Suprapubic skin (tissue), 4 donors: ENCODE measurements around the gene DHRS7. TPM values are rescaled to one million over a fixed set of nuclear protein-coding genes. Genes with fewer than 3 reads are reported as not detected.

Source experiments
- DNase-seq, 2 donors: peaks; one replicate each; pipeline ENCODE4 v3.0.0-alpha.2; 2019; ENCODE audit warnings: low spot score in 2 of 2
- H3K27ac ChIP-seq: fragments of 200-600 bp; sonication (generic); one replicate; pipeline ENCODE4 v1.5.1; 2019
- H3K27me3 ChIP-seq: fragments of 200-600 bp; sonication (generic); one replicate; pipeline ENCODE4 v1.5.1; 2019
- H3K36me3 ChIP-seq: fragments of 200-600 bp; sonication (generic); one replicate; pipeline ENCODE4 v1.5.1; 2019
- H3K4me1 ChIP-seq: fragments of 200-600 bp; sonication (generic); one replicate; pipeline ENCODE4 v1.5.1; 2019
- H3K4me3 ChIP-seq: fragments of 200-600 bp; sonication (generic); one replicate; pipeline ENCODE4 v1.5.1; 2019; ENCODE audit warnings: mild to moderate bottlenecking
- H3K9me3 ChIP-seq: fragments of 200-600 bp; sonication (generic); one replicate; pipeline ENCODE4 v1.5.1; 2019
- CTCF ChIP-seq, 2 donors: fragments of 200-600 bp in 1 of 2; fragments of 450-650 bp in 1 of 2; sonication (generic) in 1 of 2; IDR thresholded peaks; one replicate each; pipeline ENCODE4 v1.5.1; 2016 to 2019; ENCODE audit warnings: antibody characterized with exemption in 2 of 2, mild to moderate bottlenecking in 1 of 2, moderate library complexity in 1 of 2
- EP300 ChIP-seq: sonication (generic); formaldehyde crosslinking; IDR thresholded peaks from one replicate; pipeline ENCODE4 v1.6.1; 2017; ENCODE audit warnings: antibody characterized with exemption
- POLR2A ChIP-seq, 2 donors: fragments of 450-650 bp; IDR thresholded peaks; one replicate each; pipeline ENCODE4 v1.6.1; 2017; ENCODE audit warnings: antibody characterized with exemption in 2 of 2, mild to moderate bottlenecking in 2 of 2, moderate library complexity in 2 of 2
- POLR2AphosphoS5 ChIP-seq, 3 donors: sonication (generic); formaldehyde crosslinking; IDR thresholded peaks; one replicate each; pipeline ENCODE4 v1.6.1; 2017; ENCODE audit warnings: antibody characterized with exemption in 3 of 3
- WGBS: methylation state at CpG from one replicate; pipeline ENCODE4 v1.1.5; 2018; 5-methylcytosine and 5-hydroxymethylcytosine counted together
- total RNA-seq, 4 donors: library from RNA; depleted of rRNA; stranded (reverse); fragments of >200 nt; gene quantifications; one replicate each; pipeline ENCODE4 v1.1.0, GENCODE V29; 2016

DHRS7 gene
- 10 to 100 TPM; 33.7 to 91.7 (median 39.8) TPM for total RNA-seq

DNA sequence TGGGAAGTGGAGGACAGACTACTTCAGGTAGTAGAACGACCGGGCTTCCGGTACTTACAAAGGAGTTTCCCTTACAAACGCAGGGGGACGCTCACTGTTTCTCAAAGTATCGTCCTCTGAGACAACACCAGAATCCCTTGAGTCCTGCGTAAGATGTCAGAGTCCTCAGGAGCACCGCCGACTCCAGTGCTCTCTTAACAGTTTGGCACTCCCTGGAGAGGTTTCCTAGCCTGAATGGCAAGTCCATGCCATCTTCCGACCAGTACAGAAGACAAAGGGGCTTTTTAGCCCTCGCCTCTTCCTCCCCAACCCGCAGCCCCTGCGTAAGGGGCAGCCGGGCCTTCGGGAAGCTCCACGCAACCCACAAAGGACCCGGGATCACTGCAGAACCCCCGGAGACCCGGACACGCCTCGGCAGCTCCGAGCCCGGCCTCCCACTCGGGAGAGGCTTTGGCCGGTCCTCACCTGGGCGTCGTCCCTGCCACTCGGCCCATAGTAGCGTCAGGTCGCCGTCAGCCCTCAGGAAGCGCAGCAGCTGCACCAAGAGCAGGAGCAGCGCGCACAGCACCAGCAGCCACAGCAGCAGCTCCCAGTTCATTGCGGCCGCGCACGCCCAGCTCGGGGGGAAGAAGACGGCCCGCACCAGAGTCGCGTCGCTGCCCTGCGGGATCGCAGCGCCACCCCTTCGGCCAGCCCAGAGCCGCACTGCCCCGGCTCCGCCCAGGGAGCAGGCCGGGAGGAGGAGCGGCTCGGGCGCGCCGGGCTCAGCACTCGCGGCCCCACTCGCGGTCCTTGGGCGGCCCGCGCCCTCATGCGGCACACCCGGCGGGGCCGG is at the start of gene DHRS7:
Gene DHRS7, minus strand, starts transcription at position 687 of the 835 bp plus-strand sequence. Its CDS starts 89 bp downstream, at position 598.
- Histone ChIP-seq H3K27me3 (no peaks in the 10 kb centered on the region), H3K36me3 (no peaks in the 10 kb centered on the region), H3K4me1 (peaks cover 19% of the 10 kb centered on the region), H3K9me3 (no peaks in the 10 kb centered on the region), H3K27ac (peak within 1 kb of the TSS; percentile 85), H3K4me3 (peak within 1 kb of the TSS; percentile 69)
- TF ChIP-seq POLR2A (IDR thresholded peaks at IDR 0.05) (peak; percentile 46 to 56), EP300 (no peak), CTCF (IDR thresholded peaks at IDR 0.05) (peak in 1 of 2 donors; percentile 51), POLR2AphosphoS5 (IDR thresholded peaks at IDR 0.05) (peak in 2 of 3 donors; percentile 56 to 66)
- peak; percentile 85 to 92 for DNase-seq
- 0% methylated on average over 53 of the region's 68 CpGs for WGBS

DNA sequence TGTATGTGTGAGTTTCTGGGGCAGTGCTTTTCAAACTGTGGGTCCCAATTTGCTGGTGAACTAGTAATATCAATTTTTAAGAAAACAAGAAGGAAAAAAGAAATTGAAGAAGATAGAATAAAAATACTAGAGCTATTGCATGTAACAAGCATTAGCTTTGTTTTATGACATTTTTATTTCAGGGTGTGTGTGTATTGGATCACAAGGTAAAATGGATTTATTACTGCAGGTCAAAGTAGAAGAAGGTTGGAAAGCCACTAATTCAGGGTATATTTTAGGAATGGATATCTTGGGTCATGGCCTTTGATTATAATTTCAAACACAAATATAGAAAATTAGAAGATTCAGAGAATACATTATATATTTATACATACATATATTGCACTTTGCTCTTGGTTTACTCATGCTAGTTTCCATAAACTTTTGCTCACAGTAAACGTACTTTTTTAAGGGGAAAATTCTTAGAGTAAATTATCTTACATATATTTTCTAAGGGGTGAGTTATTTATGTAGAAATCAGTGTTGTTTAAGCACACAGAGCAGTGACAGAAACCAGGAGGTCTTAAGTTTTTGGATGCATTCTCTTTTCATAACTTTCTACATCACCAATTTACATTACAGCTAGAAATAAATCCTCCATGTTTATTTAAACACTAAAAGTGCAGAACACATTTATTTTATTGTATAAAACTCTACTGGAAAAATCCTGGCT is 49.4 kb upstream of the DHRS7 start:
- no peaks in the 10 kb centered on the region for H3K9me3 ChIP-seq
- no peak for TF ChIP-seq POLR2A (IDR thresholded peaks at IDR 0.05)
- no peak for TF ChIP-seq POLR2AphosphoS5 (IDR thresholded peaks at IDR 0.05)
- DNase-seq, result no peak
- H3K27me3 ChIP-seq, result no peaks in the 10 kb centered on the region
- no peak overlapping the region for H3K27ac ChIP-seq
- H3K4me3 ChIP-seq, result no peak overlapping the region
- no peaks in the 10 kb centered on the region for H3K36me3 ChIP-seq
- WGBS, result 63% methylated on average over 1 of the region's 1 CpG
- H3K4me1 ChIP-seq, result no peaks in the 10 kb centered on the region

DNA sequence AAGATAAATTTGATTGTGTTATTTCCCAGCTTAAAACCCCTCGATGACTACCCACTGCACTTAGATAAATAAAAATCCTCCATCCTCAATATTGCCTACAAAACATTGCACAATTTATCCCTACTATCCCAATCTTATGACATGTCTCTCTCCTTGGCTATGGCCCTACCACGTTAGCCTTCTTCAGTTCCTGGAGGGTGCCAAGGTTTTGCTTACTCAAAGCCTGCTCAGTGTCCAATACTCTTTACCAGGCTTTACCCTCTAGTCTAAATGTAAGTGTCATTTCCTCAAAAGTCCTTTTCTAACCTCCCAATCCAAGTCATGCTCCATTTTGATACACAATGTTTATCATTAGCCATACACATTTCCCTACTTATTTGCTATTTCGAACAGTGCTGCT is 48.8 kb upstream of the DHRS7 start:
- no peak overlapping the region for H3K4me3 ChIP-seq
- DNase-seq, result no peak
- no peaks in the 10 kb centered on the region for H3K4me1 ChIP-seq
- no peaks in the 10 kb centered on the region for H3K9me3 ChIP-seq
- no peaks in the 10 kb centered on the region for H3K27me3 ChIP-seq
- H3K27ac ChIP-seq, result no peak overlapping the region
- H3K36me3 ChIP-seq, result no peaks in the 10 kb centered on the region
- 90% methylated on average over 3 of the region's 3 CpGs for WGBS
- TF ChIP-seq CTCF (IDR thresholded peaks at IDR 0.05) (no peak), EP300 (no peak), POLR2A (IDR thresholded peaks at IDR 0.05) (no peak)

DNA sequence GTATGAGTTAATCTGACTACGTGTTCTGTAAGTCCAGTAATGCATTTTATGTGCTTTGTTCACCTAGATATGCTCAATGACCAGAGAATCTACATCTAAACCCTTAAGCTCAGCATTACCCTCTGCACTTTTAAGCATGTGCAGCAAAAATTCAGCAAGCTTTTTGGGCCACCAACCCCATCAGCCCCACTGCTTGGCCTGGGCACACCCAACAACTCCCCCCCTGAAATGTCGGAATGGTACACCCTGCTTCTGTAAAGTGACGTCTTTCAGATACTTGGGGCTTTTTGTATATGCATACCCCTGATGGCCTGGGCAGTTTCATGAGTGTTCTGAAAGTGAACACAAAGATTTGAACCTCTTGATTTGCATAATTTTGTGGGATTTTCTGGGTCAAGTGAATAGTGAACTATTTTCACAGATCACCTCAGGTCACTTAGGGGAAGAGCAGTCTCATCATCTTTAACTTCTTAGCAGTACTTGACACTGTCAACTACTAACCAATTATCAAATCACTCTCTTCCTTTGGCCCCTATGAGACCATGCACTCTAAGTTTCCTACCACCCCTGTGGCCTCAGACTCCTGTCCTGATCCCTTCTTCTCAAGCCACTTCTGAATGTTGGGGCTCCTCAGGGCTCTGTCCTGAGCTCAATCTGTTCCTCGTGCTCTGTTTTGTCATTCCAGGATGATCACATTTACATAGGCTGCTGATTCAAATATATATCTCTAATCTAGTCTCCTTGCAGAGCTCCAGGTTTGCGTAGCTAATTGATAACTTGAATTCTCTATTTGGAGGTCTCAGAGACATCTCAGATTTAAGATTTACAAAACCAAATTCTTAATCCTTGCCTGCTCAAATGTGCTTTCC is 47.5 kb upstream of the DHRS7 start:
- H3K4me3 ChIP-seq, result no peak overlapping the region
- no peaks in the 10 kb centered on the region for H3K36me3 ChIP-seq
- DNase-seq, result no peak
- TF ChIP-seq CTCF (IDR thresholded peaks at IDR 0.05) (no peak), EP300 (no peak), POLR2A (IDR thresholded peaks at IDR 0.05) (no peak)
- WGBS, result 85% methylated on average over 5 of the region's 5 CpGs
- H3K4me1 ChIP-seq, result no peaks in the 10 kb centered on the region
- H3K27ac ChIP-seq, result no peak overlapping the region
- no peaks in the 10 kb centered on the region for H3K9me3 ChIP-seq
- H3K27me3 ChIP-seq, result no peaks in the 10 kb centered on the region

GRCh38 chr14:60211153-60211552 is 46.0 kb upstream of the DHRS7 start:
- 85% methylated on average over 3 of the region's 3 CpGs for WGBS
- TF ChIP-seq POLR2AphosphoS5 (IDR thresholded peaks at IDR 0.05) (no peak), EP300 (no peak), CTCF (IDR thresholded peaks at IDR 0.05) (no peak)
- Histone ChIP-seq H3K27ac (no peak overlapping the region), H3K4me1 (no peaks in the 10 kb centered on the region), H3K36me3 (no peaks in the 10 kb centered on the region), H3K27me3 (no peaks in the 10 kb centered on the region), H3K9me3 (no peaks in the 10 kb centered on the region), H3K4me3 (no peak overlapping the region)
- DNase-seq, result no peak
